Ovary (tissue), 3 donors: ENCODE data around the gene GPATCH1.

ENCODE experiments used
- EP300 ChIP-seq: sonication (generic); formaldehyde crosslinking; IDR thresholded peaks from one replicate; pipeline ENCODE4 v1.6.1; 2017; ENCODE audit warnings: antibody characterized with exemption
- POLR2A ChIP-seq: fragments of 450-650 bp; IDR thresholded peaks from one replicate; pipeline ENCODE4 v1.6.1; 2017; ENCODE audit warnings: antibody characterized with exemption, mild to moderate bottlenecking, moderate library complexity
- TF ChIP-seq, protein P1 (sequence below), 3 donors: fragments of 450-650 bp in 2 of 3; fragments of 200-600 bp in 1 of 3; IDR thresholded peaks; one replicate each; pipeline versions ENCODE4 v1.5.1 to v1.8.0; 2016 to 2022; ENCODE audit warnings: antibody characterized with exemption in 3 of 3, mild to moderate bottlenecking in 1 of 3
- donor health status: DM: no; HTN: no; CAD: no.

DNA sequence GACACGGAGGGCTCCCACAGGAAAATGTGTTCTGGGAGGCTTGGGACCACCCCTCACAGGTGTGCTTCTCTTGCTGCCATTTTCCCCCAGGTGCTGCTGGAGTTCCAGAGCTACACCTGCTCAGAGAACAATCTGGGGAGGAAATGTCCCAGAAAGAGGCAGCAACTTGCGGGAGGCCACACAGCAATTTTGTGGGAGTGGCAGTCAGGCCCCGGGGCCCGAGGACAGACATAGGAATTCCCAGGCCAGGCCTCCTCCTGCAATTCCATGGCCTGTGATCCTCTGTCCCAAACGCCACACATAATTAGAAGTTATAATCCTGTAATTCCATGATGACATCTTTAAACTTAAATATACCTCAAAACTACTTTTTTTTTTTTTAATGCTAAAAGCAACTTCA lies 18.1 kb upstream of the GPATCH1 start:
- TF ChIP-seq, protein P1, sequence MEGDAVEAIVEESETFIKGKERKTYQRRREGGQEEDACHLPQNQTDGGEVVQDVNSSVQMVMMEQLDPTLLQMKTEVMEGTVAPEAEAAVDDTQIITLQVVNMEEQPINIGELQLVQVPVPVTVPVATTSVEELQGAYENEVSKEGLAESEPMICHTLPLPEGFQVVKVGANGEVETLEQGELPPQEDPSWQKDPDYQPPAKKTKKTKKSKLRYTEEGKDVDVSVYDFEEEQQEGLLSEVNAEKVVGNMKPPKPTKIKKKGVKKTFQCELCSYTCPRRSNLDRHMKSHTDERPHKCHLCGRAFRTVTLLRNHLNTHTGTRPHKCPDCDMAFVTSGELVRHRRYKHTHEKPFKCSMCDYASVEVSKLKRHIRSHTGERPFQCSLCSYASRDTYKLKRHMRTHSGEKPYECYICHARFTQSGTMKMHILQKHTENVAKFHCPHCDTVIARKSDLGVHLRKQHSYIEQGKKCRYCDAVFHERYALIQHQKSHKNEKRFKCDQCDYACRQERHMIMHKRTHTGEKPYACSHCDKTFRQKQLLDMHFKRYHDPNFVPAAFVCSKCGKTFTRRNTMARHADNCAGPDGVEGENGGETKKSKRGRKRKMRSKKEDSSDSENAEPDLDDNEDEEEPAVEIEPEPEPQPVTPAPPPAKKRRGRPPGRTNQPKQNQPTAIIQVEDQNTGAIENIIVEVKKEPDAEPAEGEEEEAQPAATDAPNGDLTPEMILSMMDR (IDR thresholded peaks at IDR 0.05), result no peak
- TF ChIP-seq POLR2A (no peak), EP300 (no peak)
